Activated B cell treated with CpG ODN at 0.5 μM for 24 hours (primary cell): Measurements from ENCODE around the gene KCTD5. TPM values are rescaled to one million over a fixed set of nuclear protein-coding genes. Genes with fewer than 3 reads are reported as not detected.

ENCODE experiments used
- ATAC-seq: fragments of 200-7000 bp; cut with Tn5 transposase; one replicate; pipeline ENCODE4 v1.10.0; 2021; ENCODE audit warnings: low read depth, mild to moderate bottlenecking, moderate library complexity
- CTCF ChIA-PET: fragments of 350-600 bp; sonication (Branson Sonifier 250); formaldehyde crosslinking; loops from one replicate; lab custom pipeline; 2021; ENCODE audit warnings: antibody characterized with exemption; lab: Charles Lee
- POLR2A ChIA-PET: fragments of 350-600 bp; sonication (Branson Sonifier 250); formaldehyde crosslinking; loops from one replicate; lab custom pipeline; 2021; ENCODE audit warnings: antibody characterized with exemption; lab: Charles Lee
- DNase-seq: peaks from one replicate; pipeline ENCODE4 v3.0.0; 2022
- H3K27ac Mint-ChIP-seq: one replicate; pipeline ENCODE4 v1.8.0; 2020; ENCODE audit warnings: mixed read lengths
- H3K27me3 Mint-ChIP-seq: one replicate; pipeline ENCODE4 v1.8.0; 2021; ENCODE audit warnings: mixed read lengths
- H3K36me3 Mint-ChIP-seq: one replicate; pipeline ENCODE4 v1.8.0; 2021; ENCODE audit warnings: low read depth, mixed read lengths
- H3K4me1 Mint-ChIP-seq: one replicate; pipeline ENCODE4 v1.8.0; 2021; ENCODE audit warnings: mixed read lengths
- H3K4me3 Mint-ChIP-seq: one replicate; pipeline ENCODE4 v1.8.0; 2020; ENCODE audit warnings: mild to moderate bottlenecking, mixed read lengths
- H3K9me3 Mint-ChIP-seq: one replicate; pipeline ENCODE4 v1.8.0; 2020; ENCODE audit warnings: mixed read lengths
- intact Hi-C: fragments of 100-400 bp; cut with micrococcal nuclease; formaldehyde crosslinking; loops from one replicate; pipeline ENCODE4 v1.15.1; 2024
- total RNA-seq: library from RNA; stranded (reverse); gene quantifications from 2 replicates; pipeline ENCODE4 v1.2.3, GENCODE V29; 2022
- TF ChIP-seq, protein P1 (sequence below): fragments of 200-600 bp; IDR thresholded peaks from one replicate; pipeline ENCODE4 v1.8.0; 2022; ENCODE audit warnings: antibody characterized with exemption, mild to moderate bottlenecking

The KCTD5 gene
- total RNA-seq, 1 donor from 2014 or later, result 30.3 TPM

GRCh38 chr16:2757344-2757743 lies 75.0 kb downstream of the KCTD5 start:
- Mint-ChIP-seq H3K4me3 (no peak overlapping the region), H3K27me3 (no peaks in the 10 kb centered on the region), H3K27ac (no peak overlapping the region), H3K9me3 (no peaks in the 10 kb centered on the region), H3K4me1 (peaks cover 45% of the 10 kb centered on the region), H3K36me3 (peaks cover 87% of the 10 kb centered on the region)
- ChIA-PET POLR2A (interaction anchor here (1.2 kb wide), 1 partner anchor 17 kb away, joined by 5 read pairs; no protein-coding TSS in a partner anchor), CTCF (no interaction called here)
- TF ChIP-seq, protein P1, sequence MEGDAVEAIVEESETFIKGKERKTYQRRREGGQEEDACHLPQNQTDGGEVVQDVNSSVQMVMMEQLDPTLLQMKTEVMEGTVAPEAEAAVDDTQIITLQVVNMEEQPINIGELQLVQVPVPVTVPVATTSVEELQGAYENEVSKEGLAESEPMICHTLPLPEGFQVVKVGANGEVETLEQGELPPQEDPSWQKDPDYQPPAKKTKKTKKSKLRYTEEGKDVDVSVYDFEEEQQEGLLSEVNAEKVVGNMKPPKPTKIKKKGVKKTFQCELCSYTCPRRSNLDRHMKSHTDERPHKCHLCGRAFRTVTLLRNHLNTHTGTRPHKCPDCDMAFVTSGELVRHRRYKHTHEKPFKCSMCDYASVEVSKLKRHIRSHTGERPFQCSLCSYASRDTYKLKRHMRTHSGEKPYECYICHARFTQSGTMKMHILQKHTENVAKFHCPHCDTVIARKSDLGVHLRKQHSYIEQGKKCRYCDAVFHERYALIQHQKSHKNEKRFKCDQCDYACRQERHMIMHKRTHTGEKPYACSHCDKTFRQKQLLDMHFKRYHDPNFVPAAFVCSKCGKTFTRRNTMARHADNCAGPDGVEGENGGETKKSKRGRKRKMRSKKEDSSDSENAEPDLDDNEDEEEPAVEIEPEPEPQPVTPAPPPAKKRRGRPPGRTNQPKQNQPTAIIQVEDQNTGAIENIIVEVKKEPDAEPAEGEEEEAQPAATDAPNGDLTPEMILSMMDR, result no peak
- no peak for ATAC-seq
- intact Hi-C loops, result loop anchor here (10.0 kb wide), 1 partner anchor 157 kb away; the partner anchor contains the start of gene FLYWCH1
- no peak for DNase-seq

Other genes starting within 250 kb of the KCTD5 start
- 3.4 and 4.4 TPM in 2 replicates for gene TEDC2, start 222.4 kb upstream of the KCTD5 start, total RNA-seq
- gene NTN3, start 211.2 kb upstream of the KCTD5 start, total RNA-seq, result not detected in 2 replicates
- 9.1 and 12.6 TPM in 2 replicates for gene TBC1D24, start 207.4 kb upstream of the KCTD5 start, total RNA-seq
- gene ATP6V0C, start 168.6 kb upstream of the KCTD5 start, total RNA-seq, result 74.9 and 91.4 TPM in 2 replicates
- 65.5 and 90.8 TPM in 2 replicates for gene AMDHD2, start 162.2 kb upstream of the KCTD5 start, total RNA-seq
- 0.16 and 0.66 TPM in 2 replicates for gene CEMP1, start 151.1 kb upstream of the KCTD5 start, total RNA-seq
- 42.5 and 62.0 TPM in 2 replicates for gene PDPK1, start 144.5 kb upstream of the KCTD5 start, total RNA-seq
- gene PRSS27, start 37.7 kb downstream of the KCTD5 start, total RNA-seq, result 1.5 and 1.8 TPM in 2 replicates
- 891 and 963 TPM in 2 replicates for gene SRRM2, start 70.1 kb downstream of the KCTD5 start, total RNA-seq
- gene ELOB, start 94.8 kb downstream of the KCTD5 start, total RNA-seq, result 172 and 190 TPM in 2 replicates
- not detected in 2 replicates for gene PRSS33, start 105.0 kb downstream of the KCTD5 start, total RNA-seq
- gene PRSS41, start 115.9 kb downstream of the KCTD5 start, total RNA-seq, result not detected in 2 replicates
- 2.4 and 3.2 TPM in 2 replicates for gene PRSS21, start 134.7 kb downstream of the KCTD5 start, total RNA-seq
- gene ZG16B, start 147.8 kb downstream of the KCTD5 start, total RNA-seq, result 0.33 TPM in 1 of 2 replicates, not detected in the other
- gene PRSS22, start 175.6 kb downstream of the KCTD5 start, total RNA-seq, result not detected in 2 replicates
- 19.4 and 20.3 TPM in 2 replicates for gene FLYWCH2, start 200.7 kb downstream of the KCTD5 start, total RNA-seq
- gene FLYWCH1, start 229.4 kb downstream of the KCTD5 start, total RNA-seq, result 53.5 and 59.9 TPM in 2 replicates